HG03280 (cell line): ENCODE measurements around the gene VIT.
A peak's percentile ranks its signal among the peaks of the same experiment; 100 is the strongest.

ENCODE experiments used
- ATAC-seq: cut with Tn5 transposase; IDR thresholded peaks from one replicate; pipeline ENCODE4 v1.9.1; 2021; ENCODE audit warnings: mild to moderate bottlenecking, moderate library complexity; ENCODE audit not compliant: unreplicated experiment

Gene VIT, protein sequence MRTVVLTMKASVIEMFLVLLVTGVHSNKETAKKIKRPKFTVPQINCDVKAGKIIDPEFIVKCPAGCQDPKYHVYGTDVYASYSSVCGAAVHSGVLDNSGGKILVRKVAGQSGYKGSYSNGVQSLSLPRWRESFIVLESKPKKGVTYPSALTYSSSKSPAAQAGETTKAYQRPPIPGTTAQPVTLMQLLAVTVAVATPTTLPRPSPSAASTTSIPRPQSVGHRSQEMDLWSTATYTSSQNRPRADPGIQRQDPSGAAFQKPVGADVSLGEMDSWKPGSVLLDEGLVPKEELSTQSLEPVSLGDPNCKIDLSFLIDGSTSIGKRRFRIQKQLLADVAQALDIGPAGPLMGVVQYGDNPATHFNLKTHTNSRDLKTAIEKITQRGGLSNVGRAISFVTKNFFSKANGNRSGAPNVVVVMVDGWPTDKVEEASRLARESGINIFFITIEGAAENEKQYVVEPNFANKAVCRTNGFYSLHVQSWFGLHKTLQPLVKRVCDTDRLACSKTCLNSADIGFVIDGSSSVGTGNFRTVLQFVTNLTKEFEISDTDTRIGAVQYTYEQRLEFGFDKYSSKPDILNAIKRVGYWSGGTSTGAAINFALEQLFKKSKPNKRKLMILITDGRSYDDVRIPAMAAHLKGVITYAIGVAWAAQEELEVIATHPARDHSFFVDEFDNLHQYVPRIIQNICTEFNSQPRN

DNA sequence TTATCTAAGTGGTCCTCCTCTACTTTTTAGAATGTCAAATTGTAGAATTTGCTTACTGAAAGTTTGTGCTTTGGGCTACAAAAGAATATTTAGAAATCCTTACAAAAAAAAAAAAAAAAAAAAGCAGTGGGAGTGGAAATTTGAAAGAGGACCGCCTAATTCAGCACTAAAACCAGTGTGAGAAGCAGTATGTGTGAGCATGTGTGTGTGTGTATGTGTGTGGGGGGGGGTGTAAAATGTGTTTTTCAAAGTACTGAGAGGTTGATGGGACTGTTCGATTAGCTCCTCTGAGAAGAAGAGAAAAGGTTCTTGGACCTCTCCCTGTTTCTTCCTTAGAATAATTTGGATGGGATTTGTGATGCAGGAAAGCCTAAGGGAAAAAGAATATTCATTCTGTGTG is at the start of gene VIT:
VIT (plus strand) TSS at position 175 of the 400 bp plus-strand sequence. CDS start 19,664 bp downstream, outside the sequence.
- ATAC-seq = no peak

DNA sequence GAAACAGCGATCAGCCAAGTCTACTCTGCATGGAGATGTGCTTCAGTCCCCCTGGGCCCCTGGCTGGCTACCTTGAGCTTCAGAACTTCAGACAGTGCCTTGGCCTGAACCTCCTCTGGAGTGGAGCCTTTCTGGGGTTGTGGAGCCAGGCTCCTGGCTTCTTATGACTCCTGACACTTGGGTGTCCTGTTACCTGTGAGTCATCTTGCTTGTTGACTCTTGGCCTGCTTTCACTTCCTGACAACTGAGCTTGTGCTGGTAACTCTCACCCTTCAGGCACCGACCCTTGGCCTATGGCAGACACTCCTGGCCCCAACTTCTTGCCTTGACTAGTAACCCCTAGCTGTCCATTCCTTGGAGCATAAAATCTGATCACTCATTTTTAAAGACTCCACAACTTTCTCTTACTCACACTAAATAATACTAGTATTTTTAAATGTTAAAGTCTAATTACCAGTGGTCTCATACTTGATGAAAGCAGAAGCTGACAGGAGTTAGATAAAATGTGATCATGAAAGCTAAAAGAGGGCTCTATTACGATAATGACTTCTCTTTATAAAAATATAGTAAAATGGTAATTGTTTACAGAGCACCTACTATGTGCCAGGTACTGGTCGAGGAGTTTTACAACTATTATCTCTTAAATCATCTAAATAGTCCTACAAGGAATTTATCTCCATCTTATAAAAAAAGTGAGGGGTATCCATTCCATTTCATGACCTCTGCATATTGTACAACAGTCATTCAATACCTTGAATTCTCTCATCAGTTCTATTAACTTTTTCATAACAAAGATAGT is 46.3 kb upstream of the VIT start:
- peak; percentile 87 for ATAC-seq

DNA sequence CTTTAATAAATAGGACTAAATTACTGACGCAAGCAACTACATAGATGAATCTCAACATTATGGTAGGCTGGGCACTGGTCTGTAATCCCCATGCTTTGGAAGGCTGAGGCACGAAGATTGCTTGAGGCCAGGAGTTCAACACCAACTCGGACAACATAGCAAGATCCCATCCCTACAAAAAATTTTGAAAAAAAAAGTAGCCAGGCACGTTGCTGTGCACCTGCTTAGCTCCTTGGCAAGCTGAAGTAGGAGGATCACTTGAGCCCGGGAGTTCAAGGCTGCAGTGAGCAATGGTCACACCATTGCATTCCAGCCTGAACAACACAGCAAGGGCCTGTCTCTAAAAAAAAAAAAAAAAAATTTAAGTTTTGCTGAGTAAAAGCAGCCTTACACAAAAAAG is 43.4 kb upstream of the VIT start:
- ATAC-seq = no peak

DNA sequence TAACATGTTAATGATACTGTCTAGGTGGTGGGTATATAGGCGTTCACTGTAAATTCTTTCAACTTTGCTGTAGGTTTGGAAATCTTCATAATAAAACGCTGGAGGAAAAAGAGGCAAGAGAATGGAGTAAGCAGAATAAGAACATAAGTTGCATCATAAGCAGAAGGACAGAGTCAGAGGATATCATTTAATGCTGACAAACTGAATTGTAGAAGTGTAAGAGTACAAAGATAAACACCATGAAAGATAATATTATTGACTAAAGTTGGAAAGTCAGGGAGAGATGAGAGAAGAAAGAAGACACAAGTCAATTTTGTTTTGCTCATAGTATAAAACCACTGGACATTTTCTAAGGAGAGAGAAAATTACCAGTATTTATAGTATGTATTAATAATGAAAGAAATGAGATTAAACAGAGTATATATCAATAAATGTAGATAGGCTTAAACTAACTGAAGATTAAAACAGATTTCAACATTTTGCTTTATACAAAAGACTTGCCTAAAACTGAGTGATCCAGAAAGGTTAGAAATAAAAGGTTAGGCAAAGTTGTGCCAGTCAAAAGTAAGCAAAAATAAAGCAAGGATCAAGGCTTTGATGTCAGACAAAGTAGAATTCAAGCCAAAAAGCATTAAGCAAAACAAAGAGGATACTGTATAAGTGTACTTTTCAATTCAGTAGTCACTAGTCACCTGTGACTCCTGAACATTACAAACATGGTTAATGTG is 42.4 kb upstream of the VIT start:
- ATAC-seq = no peak

DNA sequence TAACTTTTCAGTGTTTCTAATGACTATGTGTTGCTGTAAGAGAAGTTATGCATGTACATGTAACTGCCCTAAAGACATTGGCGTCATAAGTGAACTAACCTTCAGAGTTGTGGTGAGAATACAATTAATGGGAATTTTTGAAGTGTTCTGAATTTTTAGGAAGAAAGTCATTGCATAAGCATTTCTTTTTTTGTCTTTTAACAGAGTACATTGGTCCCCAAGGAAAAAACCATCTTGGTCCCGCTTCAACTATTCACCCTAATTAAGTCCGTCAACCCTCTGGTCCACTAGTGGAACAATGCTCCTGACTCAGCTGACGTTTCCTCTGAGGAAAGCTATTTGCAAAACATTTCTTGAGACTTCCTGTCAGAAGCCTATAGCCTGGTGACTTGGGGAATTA is 41.1 kb upstream of the VIT start:
- no peak for ATAC-seq

DNA sequence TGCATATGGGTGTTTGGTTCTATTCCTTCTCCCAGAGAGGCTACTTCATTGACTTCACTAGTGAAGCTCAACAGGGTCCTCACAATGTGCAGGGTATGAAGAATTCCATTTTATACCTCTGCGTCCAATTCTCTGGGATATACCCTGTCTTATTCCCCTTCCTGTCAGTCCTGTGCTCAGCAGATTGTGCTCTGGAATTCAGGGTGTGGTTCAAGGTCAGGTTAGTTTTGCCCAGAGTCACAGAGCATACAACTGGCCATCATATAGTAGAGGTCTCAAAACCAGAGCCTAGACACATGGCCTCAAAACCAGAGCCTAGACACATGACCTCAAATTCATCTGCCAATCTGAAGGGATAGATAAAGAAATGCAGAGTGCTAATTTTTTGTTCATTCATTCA is 38.8 kb upstream of the VIT start:
- no peak for ATAC-seq

DNA sequence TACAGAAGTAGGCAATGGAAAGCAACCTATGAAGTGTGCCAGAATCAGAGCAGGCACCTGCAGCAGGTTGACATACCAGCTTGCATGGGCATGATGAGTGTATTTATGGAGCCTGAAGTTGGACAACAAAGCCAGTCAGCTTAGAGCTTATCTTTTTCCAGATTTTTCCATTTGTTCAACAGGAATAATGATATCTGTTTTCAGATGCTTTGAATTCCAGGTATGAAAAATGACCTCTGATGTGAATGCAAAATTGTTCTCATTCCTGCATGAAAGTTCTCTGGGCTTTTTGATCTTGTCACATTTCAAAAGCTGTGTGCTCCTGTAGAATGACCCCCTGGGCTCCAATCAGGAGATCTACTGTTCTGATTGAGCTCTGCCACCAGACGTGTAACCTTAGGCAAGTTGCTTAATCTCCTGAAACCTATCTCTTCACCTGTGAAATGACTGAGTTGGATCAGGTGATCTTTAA is 38.2 kb upstream of the VIT start:
- ATAC-seq = no peak

DNA sequence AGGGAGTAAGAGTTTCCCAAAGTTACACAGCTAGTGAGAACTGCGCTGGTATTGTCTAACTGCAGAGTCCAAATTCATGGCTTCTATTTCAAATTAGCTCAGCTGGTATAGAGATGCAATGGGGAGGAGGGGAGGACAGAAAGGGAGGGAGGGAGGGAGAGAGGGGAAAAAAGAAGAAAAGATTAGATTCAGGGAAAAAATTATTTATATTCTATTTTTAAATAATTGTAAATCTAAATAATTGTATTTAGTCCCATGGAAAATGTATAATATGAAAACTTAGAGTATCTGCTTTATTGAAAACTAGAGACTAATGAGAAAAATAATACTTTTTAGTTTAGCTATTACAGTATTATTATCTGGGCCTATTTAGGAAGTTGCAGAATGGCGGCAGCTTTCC is 37.3 kb upstream of the VIT start:
- no peak for ATAC-seq

DNA sequence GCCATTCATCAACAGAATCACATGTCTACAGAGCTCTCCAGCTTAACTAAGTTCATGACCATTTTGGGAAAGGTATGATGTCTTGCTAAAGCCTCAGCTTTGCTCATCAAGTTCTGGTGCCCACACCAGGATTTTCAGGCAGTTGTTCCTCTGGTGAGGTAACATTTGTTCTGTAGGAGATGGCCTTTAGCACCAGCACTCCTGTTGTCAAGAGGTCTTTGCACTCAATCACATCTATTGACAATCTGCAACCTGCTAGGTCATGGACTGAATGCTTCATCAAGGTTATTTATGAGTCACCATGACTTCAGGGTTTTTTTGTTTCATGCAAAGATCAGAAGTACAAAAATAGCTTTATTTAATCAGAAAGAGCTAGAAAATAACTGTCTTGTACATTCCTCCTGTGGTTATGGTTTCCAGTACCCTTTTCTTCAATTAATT is 36.6 kb upstream of the VIT start:
- ATAC-seq = no peak

DNA sequence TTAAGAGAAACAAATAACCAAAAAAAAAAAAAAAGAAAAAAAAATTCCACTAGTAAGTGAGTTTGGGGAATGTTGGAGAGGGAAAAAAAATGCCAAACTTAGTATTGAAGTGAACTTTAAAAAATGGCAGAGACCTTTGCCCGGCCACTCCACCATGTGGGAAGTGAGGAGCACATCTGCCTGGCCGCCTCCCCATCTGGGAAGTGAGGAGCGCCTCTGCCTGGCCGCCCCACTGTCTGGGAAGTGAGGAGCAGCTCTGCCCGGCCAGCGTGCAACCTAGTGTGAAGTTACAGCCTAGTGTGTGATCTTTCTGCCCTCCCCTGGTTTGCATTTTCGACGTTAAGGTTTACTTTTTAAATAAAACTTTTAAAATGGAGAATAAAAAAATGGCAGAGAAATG is 33.9 kb upstream of the VIT start:
- no peak for ATAC-seq

DNA sequence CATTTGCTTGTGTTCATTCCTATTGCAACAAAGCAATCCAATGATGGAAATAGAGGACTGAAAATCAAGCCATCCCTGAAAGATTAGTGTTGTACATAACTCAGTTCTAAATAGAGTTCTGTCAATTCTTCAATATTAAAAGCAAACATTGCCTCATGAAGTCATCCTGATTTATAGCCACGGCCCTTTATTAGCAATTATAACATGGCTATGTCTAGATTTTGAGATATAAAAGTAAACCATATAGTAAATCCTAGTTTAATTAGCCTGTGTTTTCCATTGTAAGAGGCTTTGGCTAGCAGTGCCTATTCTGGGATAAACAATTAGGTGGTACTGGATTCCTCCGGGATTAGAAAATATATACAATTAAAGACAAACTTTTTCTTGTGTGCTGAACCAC is 33.2 kb upstream of the VIT start:
- ATAC-seq = no peak

DNA sequence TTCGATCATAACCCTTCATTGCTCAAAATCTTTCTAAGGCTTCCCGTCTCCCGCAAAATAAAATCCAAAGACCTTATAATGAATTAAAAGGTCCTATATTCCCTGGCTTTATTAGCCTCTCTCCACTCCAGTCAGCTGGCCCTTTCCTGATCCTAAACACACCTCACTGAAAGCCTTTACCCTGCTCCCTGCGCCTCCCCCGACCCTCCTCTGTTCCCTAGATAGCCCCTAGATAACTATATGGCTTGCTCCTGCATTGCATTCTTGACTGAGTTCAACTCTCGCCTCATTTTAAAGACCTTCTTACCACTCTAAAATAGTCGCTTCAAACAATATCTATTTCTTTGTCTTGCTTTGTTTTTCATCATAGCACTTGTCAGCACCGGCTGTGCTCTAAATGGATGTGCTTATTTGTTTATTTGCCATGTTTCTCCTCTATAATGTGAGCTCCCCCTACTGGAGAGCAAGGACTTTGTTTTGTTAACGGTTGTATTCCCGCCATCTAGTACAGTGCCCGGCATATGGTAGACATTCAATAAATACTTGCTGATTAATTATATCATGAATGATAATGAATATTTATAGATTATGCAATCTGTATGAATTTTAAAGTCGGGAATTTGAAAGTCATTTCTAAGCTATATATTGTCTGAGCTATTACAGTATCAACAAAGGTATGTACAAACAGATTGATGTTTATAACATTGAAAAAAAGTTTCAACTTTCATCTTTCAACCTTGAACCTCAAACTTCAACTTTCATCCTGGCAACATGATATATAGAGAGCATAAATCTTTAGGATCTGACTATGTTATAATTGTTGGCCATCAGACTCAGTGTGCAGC is 32.4 kb upstream of the VIT start:
- peak; percentile 85 for ATAC-seq

DNA sequence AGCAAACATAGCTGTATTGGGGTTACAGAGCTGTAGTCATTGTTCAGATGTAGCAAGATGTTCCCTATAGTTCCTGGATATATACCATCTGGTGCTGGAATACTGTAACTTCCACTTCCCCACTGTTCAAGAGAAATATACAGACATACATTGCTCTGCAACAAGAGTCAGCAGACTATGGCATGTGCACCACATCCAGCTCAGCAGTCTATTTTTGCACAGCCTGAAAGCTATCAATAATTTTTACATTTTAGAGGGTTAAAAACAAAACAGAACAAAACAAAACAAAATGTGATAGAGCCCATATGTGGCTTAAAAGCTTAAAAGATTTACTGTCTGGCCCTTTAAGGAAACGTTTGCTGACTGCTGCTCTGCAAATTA is 31.8 kb upstream of the VIT start:
- ATAC-seq = no peak

DNA sequence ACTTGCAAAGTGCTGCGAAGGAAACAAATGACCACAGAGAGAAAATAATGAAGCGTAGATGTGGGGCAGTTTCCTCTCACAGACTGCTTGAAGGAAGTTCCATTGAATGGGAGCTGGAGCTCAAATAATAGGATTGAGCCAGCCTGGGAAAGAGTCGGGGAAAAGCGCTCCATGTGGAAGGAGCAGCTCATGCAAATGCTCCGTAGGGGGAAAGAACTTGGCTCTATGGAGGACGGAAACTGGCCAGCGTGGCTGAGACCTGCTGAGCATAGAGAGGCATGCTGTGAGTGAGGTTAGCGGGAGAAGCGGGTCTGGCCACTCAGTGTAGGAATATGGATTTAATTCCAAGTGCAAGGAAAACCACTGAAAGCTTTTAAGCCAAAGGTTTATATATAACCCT is 28.6 kb upstream of the VIT start:
- no peak for ATAC-seq

DNA sequence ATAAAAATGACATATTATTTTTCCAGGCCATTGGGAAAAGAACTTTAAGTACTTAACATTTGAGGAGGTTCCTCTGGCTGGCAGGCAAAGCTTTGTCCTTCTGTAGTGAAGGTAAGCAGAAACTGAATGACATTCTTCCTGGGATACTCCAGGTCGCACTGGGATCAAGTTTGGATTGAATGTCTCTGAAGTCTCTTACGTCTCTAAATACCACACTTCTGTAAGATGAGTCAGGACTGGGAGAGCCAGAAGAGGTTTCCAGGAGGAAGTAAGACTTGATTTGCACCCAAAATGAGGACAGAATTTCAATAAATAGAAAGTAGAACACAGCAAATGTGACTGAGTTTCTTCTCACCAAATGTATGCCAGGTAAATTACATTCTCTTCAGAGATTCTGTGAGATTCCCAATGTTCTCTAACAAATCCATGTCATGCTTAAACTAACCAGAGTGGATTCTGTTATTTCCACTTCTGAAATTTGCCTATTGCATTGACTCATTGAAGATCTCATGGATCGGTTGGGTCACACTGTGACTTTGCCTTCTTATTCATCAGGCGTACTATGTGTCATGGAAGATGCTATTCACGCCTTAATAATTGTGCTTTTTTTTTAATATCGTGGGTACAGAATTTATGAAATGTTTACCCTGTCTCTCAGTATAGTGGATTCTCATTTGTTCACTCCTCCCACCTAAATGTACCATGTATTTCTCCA is 25.5 kb upstream of the VIT start:
- no peak for ATAC-seq

DNA sequence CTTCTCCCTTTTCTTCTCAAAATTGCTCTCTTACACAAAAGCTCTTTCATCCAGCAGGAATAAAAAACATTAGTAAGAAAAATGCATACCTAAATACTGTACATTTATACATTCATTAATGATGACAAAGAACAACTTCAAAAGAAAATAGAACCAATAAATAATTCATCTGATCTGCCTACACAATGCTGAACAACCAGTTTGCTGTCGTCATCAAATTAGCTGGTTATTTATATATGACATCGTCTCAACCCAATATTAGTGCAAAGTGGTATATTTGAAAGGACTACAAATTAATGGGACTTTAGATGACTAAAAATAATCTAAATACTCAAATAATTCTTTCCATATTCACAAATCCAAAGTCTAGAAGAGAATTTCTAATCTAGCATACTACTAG is 24.8 kb upstream of the VIT start:
- ATAC-seq = no peak

DNA sequence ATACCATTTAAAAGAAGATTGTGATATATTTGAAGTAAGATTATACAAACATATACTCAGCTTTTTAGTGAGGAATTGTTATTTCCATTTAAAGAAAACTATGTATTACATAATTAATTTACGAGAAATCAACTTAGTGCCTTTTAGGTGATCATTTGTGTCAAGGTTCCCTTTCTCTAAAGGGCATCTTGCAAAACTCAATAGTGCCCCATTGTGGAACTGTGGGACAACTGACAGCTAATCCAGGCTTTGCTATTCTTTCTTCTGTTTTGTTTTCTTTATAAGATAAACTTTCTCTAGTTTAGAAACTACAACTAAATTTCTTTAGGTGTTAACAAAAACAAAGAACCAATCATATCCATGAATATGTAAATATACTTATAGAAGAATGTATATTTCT is 24.3 kb upstream of the VIT start:
- no peak for ATAC-seq

DNA sequence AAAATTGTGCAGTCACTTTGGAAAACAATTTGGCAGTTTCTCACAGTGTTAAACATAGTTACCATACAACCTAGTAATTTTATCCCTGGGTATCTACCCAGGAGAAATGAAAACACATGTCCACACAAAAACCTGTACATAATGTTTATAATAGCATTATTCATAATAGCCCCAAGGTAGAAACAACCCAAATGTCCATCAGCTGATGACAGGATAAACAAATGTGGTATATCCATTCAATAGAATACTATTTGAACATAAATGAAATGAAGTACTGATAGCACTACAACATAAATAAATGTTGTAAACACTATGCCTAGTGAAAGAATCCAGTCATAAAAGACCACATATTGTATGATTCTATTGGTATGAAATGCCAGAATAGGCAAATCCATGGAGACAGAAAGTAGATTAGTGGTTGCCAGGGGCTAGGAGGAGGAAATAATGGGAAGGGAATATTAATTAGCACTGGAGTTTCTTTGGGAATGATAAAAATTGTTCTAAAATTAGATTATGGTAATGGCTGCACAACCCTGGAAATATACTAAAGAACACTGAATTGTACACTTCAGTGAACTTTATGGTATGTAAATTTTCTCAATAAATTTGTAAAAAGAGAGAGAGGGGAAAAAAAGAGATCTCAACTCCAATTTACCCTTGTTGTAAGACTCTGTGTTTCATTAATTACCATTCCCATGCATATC is 20.8 kb upstream of the VIT start:
- no peak for ATAC-seq

DNA sequence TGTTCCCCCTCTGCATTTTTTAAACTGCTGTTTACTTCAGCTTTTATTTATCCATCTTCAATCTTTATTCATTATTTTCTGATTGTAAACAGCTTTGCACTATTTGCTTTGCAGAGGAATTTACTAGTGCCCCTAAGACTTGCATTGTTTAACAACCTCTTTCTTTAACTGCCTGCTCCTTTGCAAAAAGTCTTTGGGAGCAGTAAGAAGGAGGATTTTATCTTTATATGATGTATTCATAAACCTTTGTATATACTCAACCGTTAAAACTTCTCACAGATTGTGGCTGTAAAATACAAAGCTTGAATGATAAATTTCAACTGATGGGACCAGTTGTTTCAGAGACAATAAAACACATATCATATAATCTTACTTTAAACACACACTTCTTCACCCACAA is 20.1 kb upstream of the VIT start:
- ATAC-seq = no peak
